Astrocyte (in vitro differentiated cells and primary cell): Measurements from ENCODE around the gene JPT2.

Source experiments
- CTCF ChIP-seq: IDR thresholded peaks from 2 replicates; pipeline ENCODE4 v1.5.1; 2011; ENCODE audit warnings: low read depth, mild to moderate bottlenecking, inconsistent platforms, low read length, moderate library complexity; ENCODE audit not compliant: insufficient read depth
- EZH2 ChIP-seq: IDR thresholded peaks from 2 replicates; pipeline ENCODE4 v1.6.1; 2012; ENCODE audit warnings: mild to moderate bottlenecking, low read length, inconsistent platforms; ENCODE audit not compliant: insufficient read depth

GRCh38 chr16:1631931-1632637 lies 46.0 kb upstream of the JPT2 start:
- TF ChIP-seq CTCF (no peak), EZH2 (no peak)
